H9 (cell line): ENCODE data around the gene ARRDC1. TPM values are rescaled to one million over a fixed set of nuclear protein-coding genes. Genes with fewer than 3 reads are reported as not detected.
A peak's percentile ranks its signal among the peaks of the same experiment; 100 is the strongest.

Source experiments
- DNase-seq: peaks from one replicate; pipeline ENCODE4 v3.0.0-alpha.2; 2017
- H2AFZ ChIP-seq: one replicate; pipeline ENCODE4 v1.6.1; 2013; ENCODE audit warnings: mild to moderate bottlenecking, low read length, control low read depth, moderate library complexity
- H2AK5ac ChIP-seq: 2 replicates; pipeline ENCODE4 v1.6.1; 2013; ENCODE audit warnings: low read length, control low read depth, mixed read lengths; ENCODE audit not compliant: insufficient read length
- H2BK120ac ChIP-seq: one replicate; pipeline ENCODE4 v1.6.1; 2013; ENCODE audit warnings: low read depth, mild to moderate bottlenecking, low read length, control low read depth, inconsistent platforms; ENCODE audit not compliant: poor library complexity, severe bottlenecking
- H2BK12ac ChIP-seq: 2 replicates; pipeline ENCODE4 v1.6.1; 2013; ENCODE audit warnings: low read length, control low read depth, mixed read lengths, low read depth; ENCODE audit not compliant: insufficient read length
- H2BK15ac ChIP-seq: 2 replicates; pipeline ENCODE4 v1.6.1; 2013; ENCODE audit warnings: low read depth, low read length, control low read depth
- H2BK20ac ChIP-seq: one replicate; pipeline ENCODE4 v1.6.1; 2013; ENCODE audit warnings: low read depth, mild to moderate bottlenecking, low read length, control low read depth, inconsistent platforms; ENCODE audit not compliant: poor library complexity, severe bottlenecking
- H2BK5ac ChIP-seq: 2 replicates; pipeline ENCODE4 v1.6.1; 2013; ENCODE audit warnings: low read length, control low read depth, mixed read lengths; ENCODE audit not compliant: insufficient read length
- H3K14ac ChIP-seq: 2 replicates; pipeline ENCODE4 v1.6.1; 2013; ENCODE audit warnings: low read length, control low read depth; ENCODE audit not compliant: insufficient read depth
- H3K18ac ChIP-seq: 2 replicates; pipeline ENCODE4 v1.6.1; 2013; ENCODE audit warnings: low read depth, mild to moderate bottlenecking, mixed read lengths, low read length, control low read depth; ENCODE audit not compliant: insufficient read length
- H3K23ac ChIP-seq: 2 replicates; pipeline ENCODE4 v1.6.1; 2013; ENCODE audit warnings: low read length, control low read depth, mixed read lengths, low read depth; ENCODE audit not compliant: insufficient read length
- H3K23me2 ChIP-seq: 2 replicates; pipeline ENCODE4 v1.6.1; 2013; ENCODE audit warnings: low read depth, mild to moderate bottlenecking, mixed read lengths, low read length, control low read depth; ENCODE audit not compliant: insufficient read length, poor library complexity, severe bottlenecking
- H3K27ac ChIP-seq: 2 replicates; pipeline ENCODE4 v1.5.1; 2013; ENCODE audit warnings: low read length, control low read depth, mixed read lengths, low read depth; ENCODE audit not compliant: insufficient read length
- H3K27me3 ChIP-seq: 2 replicates; pipeline ENCODE4 v1.6.1; 2013; ENCODE audit warnings: low read length, control low read depth, inconsistent platforms; ENCODE audit not compliant: insufficient read depth
- H3K4ac ChIP-seq: 2 replicates; pipeline ENCODE4 v1.6.1; 2013; ENCODE audit warnings: low read depth, mild to moderate bottlenecking, control low read depth, inconsistent platforms, low read length, moderate library complexity
- H3K4me1 ChIP-seq: 2 replicates; pipeline ENCODE4 v1.6.1; 2013; ENCODE audit warnings: low read length, control low read depth, inconsistent platforms; ENCODE audit not compliant: insufficient read depth
- H3K4me2 ChIP-seq: 2 replicates; pipeline ENCODE4 v1.6.1; 2013; ENCODE audit warnings: low read length, control low read depth, mixed read lengths; ENCODE audit not compliant: insufficient read length, insufficient read depth
- H3K56ac ChIP-seq: 2 replicates; pipeline ENCODE4 v1.6.1; 2013; ENCODE audit warnings: low read depth, mild to moderate bottlenecking, mixed read lengths, low read length, control low read depth; ENCODE audit not compliant: insufficient read length
- H3K79me1 ChIP-seq: 2 replicates; pipeline ENCODE4 v1.6.1; 2013; ENCODE audit warnings: low read depth, mild to moderate bottlenecking, moderate library complexity, low read length, control low read depth, inconsistent platforms; ENCODE audit not compliant: insufficient read depth, poor library complexity, severe bottlenecking
- H3K79me2 ChIP-seq: 2 replicates; pipeline ENCODE4 v1.6.1; 2013; ENCODE audit warnings: low read length, control low read depth, inconsistent platforms; ENCODE audit not compliant: insufficient read depth
- H3K9ac ChIP-seq: 2 replicates; pipeline ENCODE4 v1.6.1; 2013; ENCODE audit warnings: low read length, control low read depth, mixed read lengths; ENCODE audit not compliant: insufficient read length; ENCODE audit errors: extremely low read depth
- H3K9me3 ChIP-seq: one replicate; pipeline ENCODE4 v1.6.1; 2013; ENCODE audit warnings: low read depth, low read length, inconsistent platforms; ENCODE audit not compliant: control insufficient read depth
- H3T11ph ChIP-seq: one replicate; pipeline ENCODE4 v1.6.1; 2013; ENCODE audit warnings: mild to moderate bottlenecking, low read length, control low read depth, inconsistent platforms
- H4K20me1 ChIP-seq: one replicate; pipeline ENCODE4 v1.6.1; 2013; ENCODE audit not compliant: control insufficient read depth, insufficient read length, insufficient read depth
- H4K5ac ChIP-seq: 2 replicates; pipeline ENCODE4 v1.6.1; 2013; ENCODE audit warnings: low read depth, mild to moderate bottlenecking, mixed read lengths, low read length, control low read depth; ENCODE audit not compliant: insufficient read length
- H4K8ac ChIP-seq: replicated peaks from 2 replicates; pipeline ENCODE4 v1.6.1; 2013; ENCODE audit warnings: low read length, control low read depth, mixed read lengths, low read depth; ENCODE audit not compliant: insufficient read length
- H4K91ac ChIP-seq: 2 replicates; pipeline ENCODE4 v1.6.1; 2013; ENCODE audit warnings: low read depth, mild to moderate bottlenecking, moderate library complexity, mixed read lengths, low read length, control low read depth; ENCODE audit not compliant: insufficient read length
- H3K27ac Mint-ChIP-seq, 3 experiments: 2 replicates in 2 of 3; 3 replicates in 1 of 3; pipeline ENCODE4 v1.8.0; 2020 to 2021; ENCODE audit warnings: mixed read lengths in 3 of 3, mild to moderate bottlenecking in 1 of 3, moderate library complexity in 1 of 3
- H3K27me3 Mint-ChIP-seq: 2 replicates; pipeline ENCODE4 v1.8.0; 2021; ENCODE audit warnings: low read depth, mild to moderate bottlenecking, moderate library complexity, mixed read lengths
- H3K36me3 Mint-ChIP-seq, 3 experiments: 2 replicates in 2 of 3; 3 replicates in 1 of 3; pipeline ENCODE4 v1.8.0; 2020 to 2021; ENCODE audit warnings: low read depth in 3 of 3, mixed read lengths in 3 of 3; ENCODE audit not compliant: insufficient read depth in 1 of 3
- H3K4me1 Mint-ChIP-seq, 2 experiments: 2 replicates each; pipeline ENCODE4 v1.8.0; 2020; ENCODE audit warnings: mixed read lengths in 2 of 2
- H3K4me3 Mint-ChIP-seq, 2 experiments: 2 replicates in 1 of 2; 3 replicates in 1 of 2; pipeline ENCODE4 v1.8.0; 2020 to 2021; ENCODE audit warnings: mild to moderate bottlenecking in 2 of 2, mixed read lengths in 2 of 2, moderate library complexity in 1 of 2
- H3K9me3 Mint-ChIP-seq, 2 experiments: 2 replicates in 1 of 2; 3 replicates in 1 of 2; pipeline ENCODE4 v1.8.0; 2020; ENCODE audit warnings: mild to moderate bottlenecking in 2 of 2, mixed read lengths in 2 of 2, moderate library complexity in 1 of 2
- CTCF ChIP-seq: fragments of 200-600 bp; sonication (generic); conservative IDR thresholded peaks from 3 replicates; pipeline ENCODE4 v1.8.0; 2021; ENCODE audit warnings: antibody characterized with exemption, mild to moderate bottlenecking
- WGBS: extraction: QIAGEN DNeasy Blood & Tissue Kit; methylation state at CpG from one replicate; pipeline ENCODE4 v1.1.7; 2013; ENCODE audit warnings: missing lambda C conversion rate, low lambda C conversion rate, mixed read lengths; ENCODE audit not compliant: insufficient read length; ENCODE audit errors: extremely low coverage; 5-methylcytosine and 5-hydroxymethylcytosine counted together
- total RNA-seq: library from RNA; stranded (reverse); gene quantifications from 2 replicates; pipeline ENCODE4 v1.2.1, GENCODE V29; 2021

The ARRDC1 gene
- total RNA-seq, 1 experiment from 2014 or later, result 34.4 TPM

- Histone ChIP-seq H3K27ac (no peak overlapping the region), H2AFZ (no peak overlapping the region), H3K9me3 (no peaks in the 10 kb centered on the region), H3K9ac (no peak overlapping the region), H3K23ac (no peak overlapping the region), H3K79me2 (peaks cover 53% of the 10 kb centered on the region), H3K27me3 (no peaks in the 10 kb centered on the region), H3K4me1 (peaks cover 7% of the 10 kb centered on the region; the same call in 1 of the 2 replicates), H3K4ac (no peak overlapping the region), H3K4me2 (no peak overlapping the region), H3K14ac (no peak overlapping the region), H4K5ac (no peak overlapping the region), H4K8ac (no peak overlapping the region), H2BK20ac (no peak overlapping the region), H2AK5ac (no peak overlapping the region), H2BK120ac (no peak overlapping the region), H4K91ac (no peak overlapping the region), H4K20me1 (no peaks in the 10 kb centered on the region), H2BK5ac (no peak overlapping the region), H2BK15ac (no peak overlapping the region), H3K79me1 (peaks cover 14% of the 10 kb centered on the region), H3K23me2 (no peaks in the 10 kb centered on the region), H3K18ac (no peak overlapping the region), H3T11ph (no peak overlapping the region), H3K56ac (no peak overlapping the region), H2BK12ac (no peak overlapping the region)
- no peak overlapping the region for H3K4me3 Mint-ChIP-seq
- peaks cover 0 to 4% (median 3%) of the 10 kb centered on the region in 3 experiments; a peak in 5 of 7 replicates for H3K36me3 Mint-ChIP-seq
- no peaks in the 10 kb centered on the region for H3K27me3 Mint-ChIP-seq
- no peak for TF ChIP-seq CTCF
- no peaks in the 10 kb centered on the region; a peak in 1 of 5 replicates for H3K9me3 Mint-ChIP-seq
- DNase-seq, result no peak
- peaks cover 22 to 36% of the 10 kb centered on the region in 2 experiments for H3K4me1 Mint-ChIP-seq
- WGBS, result no CpG with 5 or more reads among the region's 5 CpGs
- H3K27ac Mint-ChIP-seq, result peak overlapping the region in 1 of 3 experiments; percentile 50; a peak in 2 of 7 replicates
Measured at GRCh38 chr9:137634016-137634415, 28.5 kb downstream of the ARRDC1 start.
